ENCODE results near the gene GRIA3.

- TF ChIP-seq CTCF (conservative IDR thresholded peaks at IDR 0.05) (no peak), EZH2 (IDR thresholded peaks at IDR 0.05; ENCODE audit: low read depth) (no peak)
Measured at GRCh38 chrX:123357941-123358340, 173.9 kb downstream of the GRIA3 start.

Data from PC-9 (cell line).